NCI-H2227 (cell line): ENCODE measurements around the gene CUEDC1.

Experiments
- DNase-seq: peaks from one replicate; lab custom pipeline; 2025; ENCODE audit not compliant: unreplicated experiment; lab: John Stamatoyannopoulos, UW

The CUEDC1 gene

GRCh38 chr17:57879437-57880085, 75.7 kb downstream of the CUEDC1 start:
- peak; percentile 49 for DNase-seq

- DNase-seq = no peak
Observed at GRCh38 chr17:57877803-57878377, 77.3 kb downstream of the CUEDC1 start.

- no peak for DNase-seq
Observed at GRCh38 chr17:57876866-57877237, 78.4 kb downstream of the CUEDC1 start.

DNA sequence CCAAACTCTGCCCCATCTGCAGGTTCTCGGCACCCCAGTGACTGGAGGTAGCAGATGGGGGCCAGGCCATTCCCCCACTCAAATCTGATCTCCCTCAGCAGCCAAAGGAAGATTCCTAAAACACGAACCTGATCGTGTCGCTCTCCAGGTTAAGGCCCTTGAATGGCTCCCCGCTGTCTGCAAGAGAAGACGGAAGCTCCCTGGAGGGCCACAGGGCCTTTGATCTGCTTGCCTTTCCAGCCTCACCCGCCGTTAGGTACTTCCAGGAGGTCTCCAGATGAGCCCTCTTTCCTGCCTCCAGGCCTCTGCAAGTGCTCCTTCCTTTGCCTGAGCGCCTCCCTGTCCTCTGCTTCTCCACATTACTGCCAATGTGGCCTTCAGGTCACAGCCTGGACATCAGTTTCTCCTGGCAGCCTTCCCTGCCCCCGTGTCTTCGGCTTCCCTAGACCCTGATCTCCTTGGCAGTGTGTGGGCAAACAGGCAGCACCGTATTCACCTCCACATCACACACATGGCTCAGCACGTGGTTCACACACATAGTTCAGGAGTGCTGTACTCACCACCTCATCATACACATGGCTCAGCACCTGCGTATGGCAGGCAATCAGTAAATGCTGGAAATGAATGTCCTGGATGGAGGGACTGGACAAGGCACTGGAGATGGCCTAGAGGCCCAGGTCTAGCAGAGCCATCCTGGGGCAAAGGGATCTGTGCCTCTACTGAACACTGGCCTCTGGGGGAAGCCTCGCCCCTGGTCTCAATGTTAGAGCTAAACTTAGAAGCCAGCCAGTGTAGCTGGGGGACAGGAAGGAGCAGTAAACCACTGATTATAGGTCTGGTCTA, 79.0 kb downstream of the CUEDC1 start:
- DNase-seq = no peak

DNA sequence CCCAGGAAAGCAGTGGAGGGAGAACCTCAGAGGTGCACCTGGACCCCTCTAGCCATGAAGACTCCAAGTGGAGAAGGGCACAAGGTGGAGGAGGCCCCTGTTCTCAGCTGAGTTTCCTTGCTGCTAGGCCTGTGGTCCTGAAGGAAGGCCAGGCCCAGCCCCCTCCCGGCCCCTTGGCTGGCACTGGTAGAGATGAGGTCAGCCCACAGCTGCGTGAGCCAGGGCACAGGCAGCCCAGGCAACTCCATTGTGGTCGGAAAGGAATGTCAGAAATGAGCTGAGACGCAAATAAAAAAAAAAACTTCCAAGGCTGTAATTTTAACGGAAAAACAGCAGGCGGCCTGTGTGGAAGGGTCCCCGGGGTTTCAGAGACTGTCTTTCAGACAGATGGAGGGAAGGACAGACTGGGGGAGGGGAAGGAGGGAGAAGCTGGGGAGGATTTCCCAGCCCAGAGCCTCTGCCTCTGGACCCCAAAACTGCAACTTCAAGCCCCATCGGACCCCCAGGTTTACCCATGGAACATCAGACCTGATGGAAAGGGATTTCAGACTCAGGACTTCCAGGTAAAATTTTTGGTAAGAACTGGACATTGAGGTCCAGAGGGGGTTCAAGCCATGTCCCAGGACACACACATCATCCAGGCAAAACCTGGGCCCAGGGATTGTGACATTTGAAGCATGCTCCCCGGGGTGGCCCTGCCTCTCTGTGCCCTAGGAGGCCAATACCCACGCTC, 79.8 kb downstream of the CUEDC1 start:
- DNase-seq = peak; percentile 72

DNA sequence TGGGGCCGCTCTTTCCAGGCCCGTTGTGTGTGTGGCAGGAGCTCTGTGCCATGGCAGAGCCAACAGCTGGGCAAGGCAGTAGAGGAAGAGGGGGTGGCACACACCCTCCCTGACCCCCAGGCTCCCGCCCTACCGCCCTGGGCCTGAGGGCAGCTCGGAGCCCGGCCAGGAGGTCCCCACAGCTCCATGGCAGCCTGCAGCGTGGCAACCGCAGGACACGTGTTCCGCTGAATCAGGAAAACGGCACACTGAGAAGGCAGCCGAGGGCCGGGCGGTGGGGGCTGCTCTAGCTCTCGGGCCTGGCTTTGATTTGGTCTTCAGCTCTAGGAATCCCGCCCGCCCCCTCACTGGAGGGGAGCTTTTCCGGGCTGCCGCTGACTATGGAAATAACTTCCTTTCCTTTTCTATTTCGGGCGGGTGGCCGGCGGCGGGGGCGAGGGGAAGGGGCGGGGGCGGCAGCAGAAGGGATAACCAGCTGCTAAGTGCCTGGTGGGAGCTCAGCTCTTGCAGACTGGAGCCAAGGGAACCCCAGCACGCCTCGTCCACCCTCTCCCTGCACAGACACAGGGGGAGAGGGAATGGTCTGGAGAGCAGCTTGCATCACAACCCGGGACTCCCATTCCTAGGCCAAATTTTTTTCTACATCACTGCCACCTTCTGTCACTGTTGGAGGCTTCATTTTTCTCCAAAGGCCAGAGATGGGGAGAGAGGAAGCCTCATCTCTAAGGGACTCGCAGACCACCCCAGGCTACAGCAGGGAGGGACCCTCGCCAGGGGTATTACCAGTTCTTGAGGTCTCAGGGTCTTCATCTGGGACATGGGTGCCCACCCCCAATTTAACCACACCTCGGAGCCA, 80.5 kb downstream of the CUEDC1 start:
- peak; percentile 87 for DNase-seq

DNA sequence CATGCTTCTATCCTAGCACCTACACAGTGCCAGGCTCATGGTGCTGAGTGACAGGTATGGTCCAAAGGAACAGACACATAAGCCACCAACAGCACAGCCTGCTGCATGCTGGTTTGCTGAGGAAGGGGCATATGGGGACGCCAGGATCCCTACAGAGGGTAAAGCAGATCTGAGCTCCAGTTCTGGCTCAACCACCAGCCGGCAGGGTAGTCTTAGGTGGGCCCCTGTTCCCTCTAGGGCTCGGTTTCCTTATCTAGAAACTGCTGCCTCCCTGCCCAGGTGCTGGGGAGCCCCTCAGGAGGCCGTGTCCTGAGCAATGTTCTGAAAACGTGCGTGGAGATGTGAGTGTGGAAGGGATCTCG, 81.2 kb downstream of the CUEDC1 start:
- no peak for DNase-seq

DNA sequence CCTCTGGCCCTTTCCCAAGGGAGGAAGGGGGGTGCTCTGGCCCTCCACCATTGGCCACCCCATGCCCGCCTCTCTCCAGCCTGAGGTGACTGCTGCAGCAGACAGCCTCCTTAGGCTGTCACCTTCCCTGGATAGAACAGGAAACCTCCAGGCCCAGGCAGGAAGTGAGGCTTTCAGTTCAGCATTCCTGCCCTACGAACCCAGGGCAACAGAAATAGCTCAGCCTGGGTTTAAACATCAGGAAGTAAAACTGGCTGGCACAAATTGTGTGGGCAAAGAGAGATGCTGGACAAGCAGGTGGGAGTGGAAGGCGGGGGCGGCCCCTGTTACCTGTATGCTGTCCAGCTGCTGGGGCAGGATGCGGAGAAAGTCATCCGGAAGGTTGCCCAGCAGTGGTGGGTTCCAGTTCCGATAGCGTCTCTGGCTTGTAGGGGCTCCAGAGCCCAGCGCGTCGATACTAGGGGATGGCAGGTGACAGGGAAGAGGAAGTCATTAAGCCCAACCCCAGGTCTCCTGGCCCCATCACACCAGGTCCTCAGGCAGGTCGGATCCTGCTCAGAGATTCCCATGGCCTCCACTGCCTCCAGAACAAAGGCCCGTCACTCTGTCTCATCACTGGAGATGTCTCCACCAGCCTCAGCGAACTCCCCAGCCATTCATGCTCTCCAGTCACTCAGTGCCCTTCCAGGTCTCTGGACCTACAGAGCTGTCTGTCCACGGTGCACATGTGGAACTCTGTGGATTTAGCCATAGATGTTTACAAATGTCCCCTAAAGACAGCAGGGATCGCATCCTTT, 81.8 kb downstream of the CUEDC1 start:
- no peak for DNase-seq

DNA sequence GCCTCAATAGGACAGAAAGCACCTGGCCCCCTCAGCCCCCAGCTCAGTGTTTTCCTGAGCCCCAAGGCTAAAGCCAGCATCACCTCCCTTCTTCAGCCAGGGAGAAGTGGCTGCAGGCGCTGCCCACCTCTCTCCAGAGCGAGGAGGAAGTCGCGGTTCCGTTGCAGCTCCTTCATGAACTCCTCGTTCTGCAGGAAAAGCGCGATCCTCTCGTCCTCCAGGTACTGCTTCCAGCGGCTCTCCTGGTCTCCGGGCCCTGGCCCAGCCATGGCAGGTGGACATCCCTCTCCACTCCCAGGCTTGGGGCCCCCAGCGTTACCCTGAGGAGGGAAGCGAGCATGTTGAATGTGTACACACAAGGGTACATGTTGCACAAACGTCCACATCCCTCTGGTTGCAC, 82.7 kb downstream of the CUEDC1 start:
- DNase-seq = no peak

DNA sequence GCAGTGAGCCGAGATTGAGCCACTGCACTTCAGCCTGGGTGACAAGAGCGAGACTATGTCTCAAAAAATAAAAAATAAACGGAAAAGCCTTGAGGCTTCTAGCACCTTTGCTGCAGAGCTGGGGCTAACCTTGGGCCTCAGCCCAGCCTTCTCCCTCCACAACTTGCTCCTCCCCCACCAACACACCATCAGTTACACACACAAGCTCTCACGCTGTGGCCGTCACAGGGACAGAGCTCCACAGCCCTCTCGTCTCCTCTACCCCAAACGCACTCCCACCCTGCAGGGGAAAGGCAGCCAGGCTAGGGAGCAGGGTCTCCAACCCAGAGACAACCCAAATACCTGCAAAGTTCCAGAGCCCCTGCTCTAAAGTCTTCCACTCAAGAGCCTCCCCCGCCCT, 83.3 kb downstream of the CUEDC1 start:
- no peak for DNase-seq

DNA sequence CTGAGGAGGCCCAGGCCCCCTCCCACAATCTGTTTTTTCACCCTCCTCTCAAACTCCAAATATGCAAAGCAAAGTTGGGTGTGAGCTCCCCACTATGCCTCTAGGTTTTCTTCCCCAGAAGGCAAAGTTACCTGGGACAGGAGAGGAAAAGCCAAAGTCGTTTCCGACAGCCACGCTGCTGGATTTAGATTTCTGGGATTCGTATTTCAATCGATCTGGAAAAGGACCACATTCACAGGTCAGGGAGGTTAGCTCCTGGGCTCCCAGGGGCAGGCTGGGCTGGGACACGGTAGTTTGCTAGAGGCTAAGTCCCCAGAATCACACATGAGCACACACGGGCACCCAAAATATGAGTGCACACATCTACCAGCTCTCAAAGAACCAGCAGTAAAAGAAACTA, 84.1 kb downstream of the CUEDC1 start:
- no peak for DNase-seq

DNA sequence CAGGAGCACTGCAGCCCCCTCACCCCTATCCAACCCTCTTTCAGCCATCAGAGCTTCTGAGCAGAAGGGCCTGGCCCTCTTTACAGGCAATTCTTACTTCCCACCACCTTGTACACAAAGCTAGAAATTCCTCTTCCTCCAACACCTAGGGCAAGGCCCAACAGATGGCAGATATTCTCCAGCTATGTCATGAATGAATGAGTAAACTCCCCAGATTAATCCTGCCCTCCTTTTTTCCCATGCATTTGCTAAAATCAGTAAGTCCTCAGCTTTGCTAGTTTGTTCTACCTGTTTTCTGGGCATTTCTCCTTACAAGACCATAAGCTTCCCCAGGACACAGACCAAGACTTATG, 85.0 kb downstream of the CUEDC1 start:
- DNase-seq = no peak

DNA sequence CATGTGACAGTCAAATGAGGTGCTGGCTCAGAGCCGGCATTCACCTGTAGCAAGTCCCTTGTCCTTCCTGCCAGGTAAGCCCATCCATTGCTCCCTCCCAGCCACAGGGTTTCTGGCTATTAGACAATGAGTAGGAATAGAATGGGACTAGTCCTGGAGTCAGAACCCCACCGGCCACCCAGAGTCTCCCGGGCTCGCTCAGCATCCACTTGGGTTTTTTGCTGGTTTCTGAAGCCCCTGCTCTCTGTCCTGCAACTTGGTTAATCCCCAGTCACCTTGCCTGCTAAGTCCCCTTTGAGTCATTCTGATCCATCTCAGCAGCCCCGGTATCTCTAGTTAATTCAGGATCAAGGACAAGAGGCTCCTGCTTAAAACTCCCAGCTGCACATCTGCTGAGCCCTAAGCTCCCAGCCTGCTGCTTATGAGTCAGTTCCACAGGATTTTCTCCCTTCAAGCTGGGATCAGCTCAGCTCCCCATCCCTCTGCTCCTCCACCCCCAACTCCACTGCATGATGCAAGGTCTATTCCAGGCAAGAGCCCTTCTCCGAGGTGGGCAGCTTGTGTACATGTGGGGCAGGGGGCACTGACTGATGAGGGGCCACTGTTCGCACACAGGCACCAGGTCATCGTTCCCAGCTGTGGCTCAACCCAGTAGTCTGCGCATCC, 85.5 kb downstream of the CUEDC1 start:
- DNase-seq = no peak

DNA sequence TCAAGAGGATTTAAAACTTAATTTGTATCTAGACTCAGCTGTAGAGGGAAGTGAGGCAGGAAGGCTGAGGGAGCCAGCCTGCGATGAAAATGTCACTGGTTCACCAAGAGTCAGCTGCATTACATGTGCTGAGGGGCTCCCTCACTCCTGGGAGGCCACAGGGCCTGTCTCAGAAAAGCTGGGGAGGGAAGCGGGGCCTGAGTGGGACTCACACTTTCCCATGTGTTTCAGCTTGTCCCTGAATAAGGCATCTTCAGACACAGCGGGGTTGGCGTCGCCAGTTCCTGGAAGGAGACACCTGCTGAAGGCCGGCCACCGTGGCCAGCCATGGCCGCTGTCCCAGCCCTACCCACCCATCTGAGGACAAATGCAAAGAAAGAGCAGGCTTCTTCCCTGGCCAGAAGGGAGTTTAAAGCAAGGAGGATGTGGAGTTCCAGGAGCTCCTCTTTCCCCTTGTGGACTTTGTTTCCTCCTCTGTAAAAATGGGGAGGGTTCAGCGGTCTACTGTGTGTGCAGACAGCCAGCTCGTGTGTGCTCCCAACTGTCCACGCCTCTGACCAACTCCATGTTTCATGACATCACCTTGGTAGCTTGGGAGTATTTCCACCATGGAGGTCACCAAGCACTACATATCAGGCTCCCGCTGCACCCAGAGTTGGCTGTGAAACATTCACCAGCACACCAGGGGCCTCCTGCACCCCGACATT, 86.1 kb downstream of the CUEDC1 start:
- no peak for DNase-seq

DNA sequence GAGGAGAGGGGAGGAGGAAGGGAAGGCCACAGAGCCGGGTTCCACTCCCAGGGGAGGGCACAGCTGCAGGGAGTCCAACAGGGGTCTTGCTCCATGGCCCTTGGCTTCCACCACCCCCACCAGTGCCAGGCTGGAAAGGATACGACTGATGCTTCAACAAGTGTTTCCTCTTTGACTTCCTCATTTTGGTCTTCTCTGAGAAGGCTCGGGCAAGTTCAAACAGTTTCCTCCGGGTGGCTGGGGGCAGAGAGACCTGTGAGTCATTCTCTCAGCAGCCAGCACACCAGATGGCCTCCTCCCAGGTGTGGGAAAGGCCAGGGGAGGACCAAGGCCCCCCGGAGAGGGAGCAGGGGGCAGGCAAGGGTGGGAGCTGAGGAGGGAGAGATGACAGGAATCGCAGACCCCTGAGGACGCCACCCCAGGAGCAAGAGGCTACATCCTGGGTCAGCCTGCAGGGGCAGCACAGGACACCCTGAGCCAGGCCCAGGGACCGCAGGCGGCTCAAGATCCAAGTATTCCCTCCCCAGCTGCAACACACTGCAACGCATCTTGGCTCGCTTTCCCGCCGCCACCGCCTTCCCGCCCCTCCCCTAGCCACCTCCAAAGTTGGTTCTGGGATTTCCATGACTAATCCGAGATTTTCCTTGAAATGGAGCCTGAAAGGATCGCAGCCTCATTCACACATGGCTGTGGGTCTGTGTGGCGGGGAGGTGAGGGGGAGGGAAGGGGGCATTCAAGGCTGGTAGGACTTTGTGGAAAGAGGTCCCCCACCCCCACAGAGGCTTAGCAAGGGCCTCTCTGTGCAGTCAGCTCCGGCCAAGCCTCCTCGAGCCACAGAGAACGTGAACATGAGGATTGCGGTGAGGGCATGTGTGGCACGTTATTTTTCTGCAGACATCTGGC, 87.0 kb downstream of the CUEDC1 start:
- DNase-seq = no peak

DNA sequence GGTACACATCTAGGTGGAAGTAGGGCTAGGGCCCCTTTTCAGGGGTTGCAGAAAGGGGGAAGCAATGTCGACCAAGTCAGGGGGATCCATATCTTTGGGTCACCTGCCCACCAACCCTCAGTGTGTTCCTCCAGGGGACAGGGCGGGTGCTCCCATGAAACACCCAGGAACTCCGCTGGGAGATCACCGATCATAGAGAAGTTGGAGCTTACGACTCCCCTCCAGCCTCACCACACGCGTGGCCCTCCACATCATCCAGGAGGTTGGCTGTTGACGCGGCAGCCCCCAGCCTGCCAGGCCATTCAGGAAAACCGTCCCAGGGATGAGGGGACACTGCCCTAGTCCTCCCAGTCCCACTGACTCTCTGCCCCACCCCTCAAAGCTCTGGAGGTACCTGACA, 88.1 kb downstream of the CUEDC1 start:
- no peak for DNase-seq

DNA sequence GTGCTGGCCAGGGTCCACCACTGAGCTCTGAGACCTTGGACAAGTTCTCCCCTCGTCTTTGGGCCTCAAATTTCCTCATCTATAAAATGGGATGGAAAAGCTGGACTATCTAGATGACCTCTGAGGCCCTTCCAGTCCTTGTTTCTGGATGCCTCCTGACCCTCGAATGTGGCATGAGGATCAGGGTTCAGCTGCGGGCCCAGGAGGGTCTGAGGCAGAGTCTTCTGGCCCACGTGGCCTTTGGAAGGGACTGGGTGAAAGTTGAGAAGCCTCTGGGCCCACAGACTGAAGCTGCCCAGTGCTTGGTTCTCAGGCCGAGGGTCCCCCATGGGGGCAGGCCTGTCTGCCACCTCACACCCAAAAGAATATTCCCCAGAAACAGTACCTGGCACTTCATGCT, 88.5 kb downstream of the CUEDC1 start:
- no peak for DNase-seq

DNA sequence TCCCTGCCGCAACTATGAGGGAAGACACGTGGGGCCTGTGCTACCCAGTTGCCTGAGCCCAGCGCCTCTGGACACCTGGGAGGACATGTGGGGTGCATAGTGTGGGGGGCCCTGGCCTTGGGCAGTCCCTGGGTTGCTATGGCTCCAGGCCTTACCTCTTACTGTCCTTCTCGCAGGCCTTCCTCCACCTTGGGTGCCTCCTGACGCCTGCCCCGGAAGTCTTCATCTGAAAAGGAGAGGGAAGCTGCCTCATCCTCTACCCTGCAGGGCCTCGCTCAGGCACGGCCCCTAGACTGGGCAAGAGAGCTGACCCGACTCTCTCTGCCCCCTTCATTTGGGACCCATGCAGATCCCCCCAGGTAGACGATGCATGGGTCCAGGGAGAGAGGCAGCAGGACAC, 88.9 kb downstream of the CUEDC1 start:
- no peak for DNase-seq
